Measurements from ENCODE around the gene ZIC1.

DNA sequence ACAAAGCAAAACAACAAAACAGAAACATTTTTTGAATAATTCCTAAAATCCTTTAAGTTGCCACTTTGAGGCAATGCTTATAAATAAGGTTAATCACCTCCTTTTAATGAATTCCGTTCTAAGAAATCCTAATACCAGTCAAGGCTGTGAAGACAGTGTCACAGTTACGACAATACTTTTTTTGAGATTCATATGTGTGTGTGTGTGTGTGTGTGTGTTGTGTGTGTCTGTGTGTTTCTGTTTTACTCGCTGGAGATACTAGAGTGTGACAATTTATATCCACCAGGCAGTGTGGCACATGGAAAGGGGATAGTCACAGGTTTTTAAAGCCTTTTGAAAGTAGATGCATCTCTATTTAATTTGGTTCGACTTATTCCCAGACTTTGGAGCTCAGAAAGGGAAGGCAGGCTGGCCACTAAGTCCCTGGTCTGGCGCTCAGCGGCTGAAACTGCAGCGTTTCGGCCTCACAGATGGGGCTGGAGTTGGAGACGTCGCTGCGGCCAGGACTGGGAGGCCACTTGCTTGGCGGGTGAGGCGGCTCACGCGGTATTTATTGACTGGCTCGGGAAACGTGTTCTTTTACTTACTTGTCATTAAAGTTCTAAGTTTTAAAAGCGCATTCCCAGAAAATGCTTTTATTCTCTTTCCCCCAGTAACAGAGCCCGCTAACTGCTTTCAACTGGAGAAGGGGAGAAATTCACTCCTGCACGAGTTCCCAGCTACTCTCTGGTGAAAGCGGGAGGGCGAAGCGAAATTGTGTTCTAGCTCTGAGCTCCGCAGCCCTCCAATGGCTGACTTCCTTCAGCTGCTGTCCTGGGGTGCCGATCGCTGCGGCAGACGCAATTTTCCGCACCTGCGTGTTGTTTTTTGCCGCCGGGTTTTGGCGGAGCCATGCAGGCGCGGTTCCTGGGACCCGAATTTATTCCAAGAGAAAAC, 13.7 kb downstream of the ZIC1 start:
- peak; percentile 93 for TF ChIP-seq SUZ12 (IDR thresholded peaks at IDR 0.05; ENCODE audit: extremely low read depth, insufficient read depth, insufficient read length)
- TF ChIP-seq YY1 (IDR thresholded peaks at IDR 0.05; ENCODE audit: insufficient read depth, insufficient read length) = no peak
- TF ChIP-seq ZNF274 (IDR thresholded peaks at IDR 0.05; ENCODE audit: low read depth, low read length) = no peak

All from NT2/D1 (cell line).